SU-DHL-6 (cell line): ENCODE results near the gene GLYATL3.

Source experiments
- EZH2phosphoT487 ChIP-seq: fragments of 200-600 bp; sonication (generic), shearing (Covaris generic); conservative IDR thresholded peaks from 2 replicates; pipeline ENCODE4 v1.6.1; 2018; ENCODE audit warnings: mild to moderate bottlenecking, antibody characterized with exemption, low read length, moderate library complexity, mixed read lengths
- TF ChIP-seq, protein P1 (sequence below): fragments of 200-600 bp; sonication (generic); IDR thresholded peaks from one replicate; pipeline ENCODE4 v1.5.1; 2017; ENCODE audit warnings: antibody characterized with exemption, mild to moderate bottlenecking, low read length, moderate library complexity; ENCODE audit not compliant: insufficient read depth, poor library complexity, severe bottlenecking

DNA sequence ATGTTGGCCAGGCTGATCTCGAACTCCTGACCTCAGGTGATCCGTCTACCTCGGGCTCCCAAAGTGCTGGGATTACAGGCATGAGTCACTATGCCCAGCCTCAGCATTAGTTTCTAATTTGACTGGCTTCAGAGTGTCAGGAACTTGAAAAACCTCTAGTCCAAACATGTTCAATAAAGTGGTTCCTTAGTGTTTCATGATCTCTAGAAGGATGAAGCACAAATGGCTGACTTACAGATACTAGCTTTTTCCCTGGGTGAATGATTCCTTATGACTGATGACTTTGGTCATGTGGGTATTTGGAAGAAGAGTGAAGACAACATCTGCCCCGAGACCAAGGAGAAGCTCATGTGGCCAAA lies 16.4 kb downstream of the GLYATL3 start:
- TF ChIP-seq, protein P1, sequence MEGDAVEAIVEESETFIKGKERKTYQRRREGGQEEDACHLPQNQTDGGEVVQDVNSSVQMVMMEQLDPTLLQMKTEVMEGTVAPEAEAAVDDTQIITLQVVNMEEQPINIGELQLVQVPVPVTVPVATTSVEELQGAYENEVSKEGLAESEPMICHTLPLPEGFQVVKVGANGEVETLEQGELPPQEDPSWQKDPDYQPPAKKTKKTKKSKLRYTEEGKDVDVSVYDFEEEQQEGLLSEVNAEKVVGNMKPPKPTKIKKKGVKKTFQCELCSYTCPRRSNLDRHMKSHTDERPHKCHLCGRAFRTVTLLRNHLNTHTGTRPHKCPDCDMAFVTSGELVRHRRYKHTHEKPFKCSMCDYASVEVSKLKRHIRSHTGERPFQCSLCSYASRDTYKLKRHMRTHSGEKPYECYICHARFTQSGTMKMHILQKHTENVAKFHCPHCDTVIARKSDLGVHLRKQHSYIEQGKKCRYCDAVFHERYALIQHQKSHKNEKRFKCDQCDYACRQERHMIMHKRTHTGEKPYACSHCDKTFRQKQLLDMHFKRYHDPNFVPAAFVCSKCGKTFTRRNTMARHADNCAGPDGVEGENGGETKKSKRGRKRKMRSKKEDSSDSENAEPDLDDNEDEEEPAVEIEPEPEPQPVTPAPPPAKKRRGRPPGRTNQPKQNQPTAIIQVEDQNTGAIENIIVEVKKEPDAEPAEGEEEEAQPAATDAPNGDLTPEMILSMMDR: no peak
- no peak for TF ChIP-seq EZH2phosphoT487
